Large intestine (tissue), 3 donors: Measurements from ENCODE around the gene ONECUT1. TPM values are rescaled to one million over a fixed set of nuclear protein-coding genes. Genes with fewer than 3 reads are reported as not detected.

ENCODE experiments used
- DNase-seq, 2 donors: peaks; one replicate each; pipeline versions ENCODE4 v3.0.0 to v3.0.0-alpha.2; 2013
- H3K27ac ChIP-seq: one replicate; pipeline ENCODE4 v1.5.1; 2013; ENCODE audit warnings: low read length
- H3K27me3 ChIP-seq: 2 replicates; pipeline ENCODE4 v1.6.1; 2013; ENCODE audit warnings: low read length; ENCODE audit not compliant: control insufficient read depth, insufficient read depth
- H3K36me3 ChIP-seq: 2 replicates; pipeline ENCODE4 v1.6.1; 2013; ENCODE audit warnings: low read length; ENCODE audit not compliant: control insufficient read depth, insufficient read depth
- H3K4me1 ChIP-seq: one replicate; pipeline ENCODE4 v1.6.1; 2013; ENCODE audit warnings: low read length; ENCODE audit not compliant: control insufficient read depth, insufficient read depth
- H3K4me3 ChIP-seq: one replicate; pipeline ENCODE4 v1.5.1; 2013; ENCODE audit warnings: low read length
- H3K9me3 ChIP-seq: one replicate; pipeline ENCODE4 v1.6.1; 2013; ENCODE audit warnings: mild to moderate bottlenecking, low read depth, low read length, moderate library complexity; ENCODE audit not compliant: control insufficient read depth
- WGBS: methylation state at CpG from one replicate; pipeline ENCODE4 v1.1.5; 2013; ENCODE audit warnings: low lambda C conversion rate; ENCODE audit not compliant: insufficient coverage; 5-methylcytosine and 5-hydroxymethylcytosine counted together
- polyA plus RNA-seq: library from polyadenylated mRNA; unstranded; fragments of 120-200 nt; gene quantifications from one replicate; pipeline ENCODE4 v1.2.1, GENCODE V29; 2013

Gene ONECUT1
- polyA plus RNA-seq, 1 donor = not detected

DNA sequence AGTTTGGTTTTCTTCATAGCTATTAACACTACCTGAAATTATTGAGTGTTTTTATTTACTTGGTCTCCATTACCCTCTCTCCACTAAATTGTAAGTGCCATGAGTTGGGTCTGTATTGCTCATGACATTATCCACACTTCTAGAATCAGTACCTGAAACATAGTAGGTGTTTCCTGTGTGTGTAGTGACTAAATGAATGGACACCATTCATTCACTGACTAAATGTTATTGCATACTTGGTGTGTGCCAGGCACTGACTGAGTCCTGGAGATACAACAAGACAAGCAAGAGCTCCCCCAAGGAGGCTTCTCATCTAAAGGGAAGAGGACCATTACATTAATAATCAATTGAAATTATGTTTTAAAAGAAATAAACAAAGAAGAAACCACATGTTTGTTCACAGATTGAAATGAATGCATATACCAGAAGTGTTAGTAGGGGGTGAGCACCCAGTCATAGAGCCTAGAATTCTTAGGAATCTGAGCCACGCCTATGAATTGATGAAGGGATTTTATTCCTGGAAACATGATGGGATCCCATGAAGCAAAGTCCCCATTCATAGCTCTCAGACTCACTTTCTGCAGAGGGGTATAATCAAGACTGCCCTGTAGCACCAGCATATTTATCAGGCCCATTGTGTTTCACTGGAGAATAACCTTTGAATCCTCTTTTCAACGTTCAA is 79.3 kb downstream of the ONECUT1 start:
- Histone ChIP-seq H3K27me3 (no peaks in the 10 kb centered on the region), H3K36me3 (no peaks in the 10 kb centered on the region), H3K4me1 (peaks cover 5% of the 10 kb centered on the region), H3K27ac (no peak overlapping the region), H3K4me3 (no peak overlapping the region), H3K9me3 (no peaks in the 10 kb centered on the region)
- peak in 1 of 2 donors; percentile 9 for DNase-seq
- 33% methylated on average over 1 of the region's 2 CpGs for WGBS

DNA sequence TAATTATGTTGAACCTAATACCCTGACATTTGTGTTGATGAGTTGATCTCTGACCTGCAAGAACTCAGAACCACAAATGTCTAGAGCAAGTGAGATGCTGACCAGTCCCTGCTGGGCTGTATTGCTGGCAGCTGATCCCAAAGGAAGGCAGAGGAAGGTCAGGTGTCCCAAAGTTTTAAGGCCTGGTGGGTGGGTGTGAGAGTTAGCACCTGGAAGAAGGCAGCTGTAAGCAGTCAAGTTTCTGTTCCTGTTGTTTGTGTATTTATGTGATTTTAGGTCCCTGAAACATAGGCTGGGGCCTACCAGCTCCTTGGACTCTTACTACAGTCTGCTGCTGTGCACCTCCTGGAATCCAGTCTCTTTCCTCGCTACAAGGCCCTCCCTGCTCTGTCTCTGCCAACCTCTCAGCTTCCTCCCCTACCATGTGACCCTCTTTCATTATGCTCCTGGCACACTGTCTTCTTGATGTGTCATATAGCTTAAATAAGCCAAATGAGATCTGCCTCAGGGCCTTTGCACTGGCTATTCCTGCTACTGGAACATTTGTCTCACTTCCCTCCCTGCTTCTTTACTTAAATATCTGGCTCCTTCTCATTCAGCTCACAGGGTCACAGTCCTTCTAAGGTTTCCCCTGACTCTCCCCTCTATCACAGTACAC is 80.0 kb downstream of the ONECUT1 start:
- no CpG with 5 or more reads among the region's 1 CpG for WGBS
- H3K4me3 ChIP-seq = no peak overlapping the region
- no peak for DNase-seq
- H3K9me3 ChIP-seq = no peaks in the 10 kb centered on the region
- no peaks in the 10 kb centered on the region for H3K27me3 ChIP-seq
- H3K27ac ChIP-seq = peak overlapping the region; percentile 56
- H3K4me1 ChIP-seq = peaks cover 5% of the 10 kb centered on the region
- no peaks in the 10 kb centered on the region for H3K36me3 ChIP-seq

DNA sequence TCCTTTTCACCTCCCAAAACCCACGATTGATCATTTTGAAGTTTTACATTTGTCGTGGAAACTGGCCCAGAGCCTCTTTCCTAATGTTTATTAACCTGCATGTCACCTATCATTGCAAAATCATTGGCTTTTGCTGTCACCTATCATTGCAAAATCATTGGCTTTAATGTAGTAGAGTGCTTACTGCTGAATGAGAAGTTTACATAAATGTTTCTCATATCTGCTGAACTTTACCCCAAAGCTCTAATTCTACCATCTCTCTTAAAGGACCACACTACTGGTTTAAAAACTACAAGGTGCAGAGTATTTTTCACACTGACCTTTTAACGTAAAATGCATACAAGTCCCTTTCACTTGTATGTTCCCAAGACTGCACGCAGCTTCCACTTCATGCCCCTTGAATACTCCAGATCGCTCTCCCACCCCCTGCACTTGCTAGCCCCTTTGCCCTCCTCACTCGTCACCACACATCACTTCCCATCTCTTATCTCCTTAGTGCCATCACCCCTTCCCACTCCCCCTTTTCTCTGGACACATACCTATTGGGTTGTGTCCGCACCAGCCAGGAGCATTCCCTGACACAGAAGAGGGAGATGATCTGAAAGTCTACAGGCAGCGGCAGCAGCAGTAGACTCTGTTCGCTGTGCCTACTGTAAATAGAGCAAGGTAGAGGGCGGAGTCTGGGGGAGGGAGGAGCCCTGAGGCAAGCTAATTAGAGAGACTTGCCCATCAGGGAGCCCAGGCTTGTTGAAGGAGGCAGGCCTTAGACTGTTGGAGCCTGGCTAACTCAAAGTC is 80.8 kb downstream of the ONECUT1 start:
- peak; percentile 66 to 84 for DNase-seq
- Histone ChIP-seq H3K27me3 (no peaks in the 10 kb centered on the region), H3K9me3 (no peaks in the 10 kb centered on the region), H3K4me3 (peak overlapping the region; percentile 47), H3K4me1 (peaks cover 5% of the 10 kb centered on the region), H3K27ac (peak overlapping the region; percentile 58), H3K36me3 (no peaks in the 10 kb centered on the region)
- 28% methylated on average over 5 of the region's 10 CpGs for WGBS

Other genes with a start within 250 kb of the ONECUT1 start
- gene ARPP19, start 221.3 kb downstream of the ONECUT1 start, polyA plus RNA-seq = 65.4 TPM
- gene ATOSA, start 110.9 kb downstream of the ONECUT1 start, polyA plus RNA-seq = 38.1 TPM